Motor neuron (in vitro differentiated cells): Measurements from ENCODE around the gene ZMAT5. TPM values are rescaled to one million over a fixed set of nuclear protein-coding genes. Genes with fewer than 3 reads are reported as not detected.

Experiments used
- ATAC-seq, 8 experiments: fragments of 200-7000 bp; cut with Tn5 transposase; replicated peaks in 6 of 8; 2 replicates each; pipeline ENCODE4 v1.8.0; 2021; ENCODE audit warnings: mild to moderate bottlenecking in 8 of 8, moderate library complexity in 8 of 8
- H3K27ac ChIP-seq, 2 donors: fragments of 250-450 bp; sonication (Bioruptor Pico); 2 replicates each; pipeline ENCODE4 v1.9.0; 2021; ENCODE audit warnings: antibody characterized with exemption in 2 of 2, mild to moderate bottlenecking in 2 of 2, moderate library complexity in 1 of 2
- H3K4me1 ChIP-seq, 2 donors: fragments of 250-450 bp; sonication (Bioruptor Pico); replicated peaks in 1 of 2; 2 replicates each; pipeline ENCODE4 v1.6.1; 2021; ENCODE audit warnings: antibody characterized with exemption in 2 of 2, mild to moderate bottlenecking in 2 of 2, moderate library complexity in 1 of 2
- H3K4me3 ChIP-seq, 5 donors: fragments of 250-450 bp; sonication (Bioruptor Pico); 2 replicates each; pipeline ENCODE4 v1.9.0; 2021; ENCODE audit warnings: antibody characterized with exemption in 5 of 5, mild to moderate bottlenecking in 5 of 5, moderate library complexity in 4 of 5
- WGBS, 10 experiments: fragments of 450-650 bp; shearing (Covaris generic); methylation state at CpG; one replicate each; pipeline ENCODE4 v1.0.0; 2022; 5-methylcytosine and 5-hydroxymethylcytosine counted together
- in situ Hi-C, 9 experiments: fragments of 400-800 bp; cut with MboI; loops; one replicate each; pipeline ENCODE4 v1.15.0; 2021; ENCODE audit warnings: low sequenced_read_pairs in 9 of 9, low pct_unique_long_range_greater_than_20kb in 2 of 9; ENCODE audit not compliant: unreplicated experiment in 9 of 9
- total RNA-seq, 8 experiments: library from RNA; unstranded; fragments of 300-600 nt; gene quantifications; 2 replicates each; pipeline versions ENCODE4 v1.2.3 to v1.2.4, GENCODE V29; 2022

ZMAT5 gene
- total RNA-seq, 8 experiments from 2014 or later = 16.7 to 36.2 (median 26.5) TPM

GRCh38 chr22:29704528-29705285 is 62.1 kb downstream of the ZMAT5 start:
- WGBS, 10 experiments = 19 to 80% (median 33%) methylated on average over 1 to 8 of the region's 14 CpGs; no CpG with 5 or more reads in 7 of the 10 experiments
- Histone ChIP-seq H3K27ac (peak overlapping the region; percentile 47 to 81), H3K4me1 (peaks cover 68 to 72% of the 10 kb centered on the region in 2 donors), H3K4me3 (no peak overlapping the region)
- in situ Hi-C loops = no loop called here
- ATAC-seq = peak in 7 of 8 experiments; percentile 12 to 63 (median 31)

- in situ Hi-C loops = no loop called here
- peak in 2 of 8 experiments; percentile 19 to 45 for ATAC-seq
- peaks cover 69 to 76% of the 10 kb centered on the region in 2 donors for H3K4me1 ChIP-seq
- H3K4me3 ChIP-seq = no peak overlapping the region
- H3K27ac ChIP-seq = peak overlapping the region in 1 of 2 donors; percentile 26
- WGBS, 10 experiments = 17 to 100% (median 46%) methylated on average over 1 to 2 of the region's 7 CpGs; no CpG with 5 or more reads in 7 of the 10 experiments
Measured at GRCh38 chr22:29703569-29704195, 63.1 kb downstream of the ZMAT5 start.

DNA sequence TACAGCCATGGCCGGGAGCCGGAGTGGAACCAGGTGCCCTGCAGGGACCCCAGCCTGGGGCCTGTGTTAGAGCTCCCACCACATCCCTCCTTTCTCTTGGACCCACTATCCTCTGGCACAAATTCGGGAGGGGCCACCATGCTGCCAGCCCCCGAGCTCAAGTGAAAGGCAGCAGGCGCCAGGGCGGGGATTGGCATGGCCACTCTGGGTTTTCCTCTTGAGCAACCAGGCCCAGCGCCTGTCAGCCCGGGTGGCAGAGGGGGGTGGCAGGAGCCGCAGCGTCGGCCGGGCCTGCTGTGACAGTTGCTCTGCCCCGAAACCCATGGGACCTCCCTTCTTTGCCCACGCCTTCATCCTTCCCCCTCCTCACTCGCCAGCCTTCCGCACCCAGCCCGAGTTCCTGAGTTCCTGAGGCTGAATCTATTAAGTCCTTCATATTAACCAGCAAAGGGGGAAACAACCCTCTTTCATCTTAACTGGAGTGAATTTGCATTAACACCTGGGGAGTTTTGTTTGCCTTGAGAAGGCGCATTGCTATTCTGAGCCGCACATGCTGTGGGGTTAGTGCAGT is 63.8 kb downstream of the ZMAT5 start:
- Histone ChIP-seq H3K4me3 (no peak overlapping the region), H3K27ac (no peak overlapping the region), H3K4me1 (peaks cover 76 to 82% of the 10 kb centered on the region in 2 donors)
- in situ Hi-C loops = no loop called here
- ATAC-seq = no peak
- 0 to 90% (median 47%) methylated on average over 1 to 7 of the region's 19 CpGs; no CpG with 5 or more reads in 2 of the 10 experiments for WGBS, 10 experiments

- in situ Hi-C loops = no loop called here
- H3K27ac ChIP-seq = no peak overlapping the region
- no peak overlapping the region for H3K4me3 ChIP-seq
- peak in 3 of 8 experiments; percentile 21 to 33 (median 22) for ATAC-seq
- 23 to 60% (median 35%) methylated on average over 1 to 7 of the region's 14 CpGs; no CpG with 5 or more reads in 2 of the 10 experiments for WGBS, 10 experiments
- H3K4me1 ChIP-seq = peaks cover 75 to 81% of the 10 kb centered on the region in 2 donors
Measured at GRCh38 chr22:29702000-29702930, 64.5 kb downstream of the ZMAT5 start.

DNA sequence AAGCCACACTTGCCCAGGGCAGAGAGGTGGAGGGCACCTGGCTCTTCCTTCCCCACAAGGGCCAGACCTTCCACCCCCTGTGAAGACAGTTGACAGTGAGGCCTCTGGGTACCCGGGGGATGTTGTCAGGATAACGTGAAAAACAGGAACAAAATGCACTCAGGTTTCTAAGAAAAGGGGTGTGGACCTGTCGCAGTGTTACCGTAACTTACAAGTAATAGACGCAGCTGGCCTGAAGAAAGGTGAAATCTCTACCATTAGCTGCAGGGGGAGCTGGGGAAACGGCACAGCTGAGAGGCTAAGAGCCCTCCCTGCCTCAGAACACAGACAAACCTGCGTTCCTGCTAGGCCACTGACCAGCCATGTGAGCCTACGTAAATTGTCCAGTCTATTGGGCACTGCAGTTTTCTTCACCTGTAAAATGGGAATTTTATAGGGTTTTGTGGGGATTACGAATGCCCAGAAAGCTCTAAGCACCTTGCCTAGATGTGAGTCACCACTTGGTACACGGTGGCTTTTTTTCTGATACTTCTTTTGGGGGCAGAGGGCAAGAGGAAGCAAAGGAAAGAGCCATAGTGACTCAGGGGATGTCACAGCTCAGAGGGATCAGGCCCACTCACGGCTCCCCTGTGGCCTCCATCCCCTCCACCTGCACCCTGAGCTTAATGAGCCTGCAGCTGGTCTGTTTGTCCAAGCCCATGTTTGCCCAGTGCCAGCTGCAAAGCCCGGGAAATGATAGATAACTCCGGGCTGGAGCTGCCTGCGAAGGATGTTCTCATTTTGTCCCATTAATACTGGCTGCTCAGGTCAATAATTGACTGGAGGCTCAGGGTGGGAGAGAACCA is 65.4 kb downstream of the ZMAT5 start:
- peak in 6 of 8 experiments; percentile 20 to 50 (median 26) for ATAC-seq

DNA sequence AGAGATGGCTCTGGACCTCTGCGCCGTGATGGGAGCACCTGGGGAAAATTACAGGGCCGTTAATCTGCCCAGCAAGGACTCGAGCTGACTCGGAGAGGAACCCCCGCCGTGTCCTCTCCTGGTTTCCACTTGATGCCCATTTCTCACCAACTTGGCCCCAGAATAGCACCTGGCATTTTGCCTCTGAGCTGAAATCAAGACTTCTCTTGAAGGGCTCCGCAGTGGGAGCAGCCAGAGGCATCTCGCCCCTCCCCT is 66.0 kb downstream of the ZMAT5 start:
- 20 to 87% (median 63%) methylated on average over 1 to 7 of the region's 9 CpGs; no CpG with 5 or more reads in 7 of the 10 experiments for WGBS, 10 experiments
- no peak overlapping the region for H3K4me3 ChIP-seq
- H3K4me1 ChIP-seq = peaks cover 60 to 69% of the 10 kb centered on the region in 2 donors
- in situ Hi-C loops = no loop called here
- no peak for ATAC-seq
- no peak overlapping the region for H3K27ac ChIP-seq

More for the DNA sequence above, 65.4 kb downstream of the ZMAT5 start:
- in situ Hi-C loops = no loop called here
- Histone ChIP-seq H3K4me1 (peaks cover 66 to 74% of the 10 kb centered on the region in 2 donors), H3K27ac (no peak overlapping the region), H3K4me3 (no peak overlapping the region)
- 0 to 58% (median 39%) methylated on average over 1 to 9 of the region's 14 CpGs; no CpG with 5 or more reads in 2 of the 10 experiments for WGBS, 10 experiments

DNA sequence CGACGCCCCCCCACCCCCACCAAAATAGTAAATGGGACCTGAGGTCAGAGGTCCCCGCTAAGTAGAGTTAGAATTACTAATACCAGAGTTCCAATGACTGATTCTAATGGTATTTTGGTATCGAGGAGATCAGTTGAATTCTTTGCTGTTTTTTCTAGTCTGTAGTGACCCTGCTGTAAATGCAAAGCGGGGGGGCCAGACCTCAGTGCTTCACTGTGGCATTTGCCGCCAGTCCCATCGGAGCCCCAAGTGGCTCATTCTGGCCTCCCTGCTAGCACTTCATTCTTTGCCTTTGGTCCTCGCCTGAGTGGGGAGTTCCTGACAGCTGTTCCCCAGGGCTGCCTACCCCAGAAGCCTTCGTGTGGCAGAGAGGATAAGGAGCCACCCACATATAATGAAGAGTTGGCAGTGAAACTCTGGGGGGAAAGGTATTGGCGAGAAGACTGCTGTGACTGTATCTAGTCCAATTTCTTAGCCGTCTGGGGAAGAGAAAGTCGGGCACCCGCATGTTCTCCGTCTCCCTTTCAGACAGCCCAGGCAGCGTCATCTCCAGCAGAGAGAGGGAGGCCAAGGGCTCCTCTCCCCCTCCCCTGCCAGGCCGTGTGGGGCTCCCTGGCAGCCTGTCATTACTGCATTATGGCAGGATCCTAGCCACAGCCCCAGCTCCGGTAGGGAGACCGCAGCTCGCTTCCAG is 66.5 kb downstream of the ZMAT5 start:
- ATAC-seq = peak in 4 of 8 experiments; percentile 3 to 39 (median 12)
- in situ Hi-C loops = no loop called here
- H3K4me1 ChIP-seq = peaks cover 56 to 64% of the 10 kb centered on the region in 2 donors

DNA sequence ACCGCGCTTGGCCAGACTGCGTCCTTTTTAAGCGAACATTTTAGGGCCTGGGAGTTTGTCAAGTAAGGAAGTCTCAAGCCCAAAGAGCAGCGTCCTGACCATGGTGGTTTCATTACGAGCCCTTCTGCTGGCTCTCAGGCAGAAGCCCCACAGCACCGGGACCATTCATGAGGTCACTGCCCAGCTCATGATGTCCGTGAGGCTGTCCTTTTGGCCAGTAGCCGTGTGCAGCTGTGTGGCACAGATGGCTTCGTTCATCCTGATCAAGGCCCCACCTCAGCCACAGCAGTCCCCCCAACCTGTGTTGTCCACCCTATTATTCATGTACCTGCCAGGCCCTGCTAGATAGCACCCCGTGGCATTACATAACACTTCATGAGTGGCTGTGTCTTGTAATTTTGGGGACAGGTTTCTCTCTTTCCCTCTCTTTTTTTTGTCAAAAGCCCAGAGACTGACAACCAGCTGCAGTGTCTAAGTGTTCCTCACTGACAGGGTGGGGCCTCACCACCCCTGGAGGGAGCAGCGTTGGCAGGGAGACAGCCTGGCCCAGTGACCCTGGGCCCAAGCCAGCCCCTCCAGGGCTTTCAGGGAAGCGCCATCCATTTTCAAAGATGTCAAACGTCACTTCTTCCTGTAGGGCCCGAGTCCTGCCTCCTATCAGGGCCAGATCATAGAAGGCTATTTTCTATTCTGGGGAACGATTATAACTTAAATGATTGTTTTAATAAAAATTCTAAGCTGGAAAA is 68.8 kb downstream of the ZMAT5 start:
- Histone ChIP-seq H3K4me1 (peaks cover 35 to 44% of the 10 kb centered on the region in 2 donors), H3K27ac (no peak overlapping the region), H3K4me3 (no peak overlapping the region)
- peak in 6 of 8 experiments; percentile 9 to 54 (median 26) for ATAC-seq
- in situ Hi-C loops = loop anchor here in 4 of 9 experiments (25.0 kb wide), 2 partner anchors 314 to 389 kb away; partner anchors contain the start of gene HORMAD2 (in 3 of the 4)
- 60 to 100% (median 78%) methylated on average over 1 to 5 of the region's 16 CpGs; no CpG with 5 or more reads in 3 of the 10 experiments for WGBS, 10 experiments

More for the DNA sequence above, 66.5 kb downstream of the ZMAT5 start:
- Histone ChIP-seq H3K4me3 (no peak overlapping the region), H3K27ac (no peak overlapping the region)
- WGBS, 10 experiments = 38 to 70% (median 52%) methylated on average over 1 to 9 of the region's 19 CpGs; no CpG with 5 or more reads in 2 of the 10 experiments

DNA sequence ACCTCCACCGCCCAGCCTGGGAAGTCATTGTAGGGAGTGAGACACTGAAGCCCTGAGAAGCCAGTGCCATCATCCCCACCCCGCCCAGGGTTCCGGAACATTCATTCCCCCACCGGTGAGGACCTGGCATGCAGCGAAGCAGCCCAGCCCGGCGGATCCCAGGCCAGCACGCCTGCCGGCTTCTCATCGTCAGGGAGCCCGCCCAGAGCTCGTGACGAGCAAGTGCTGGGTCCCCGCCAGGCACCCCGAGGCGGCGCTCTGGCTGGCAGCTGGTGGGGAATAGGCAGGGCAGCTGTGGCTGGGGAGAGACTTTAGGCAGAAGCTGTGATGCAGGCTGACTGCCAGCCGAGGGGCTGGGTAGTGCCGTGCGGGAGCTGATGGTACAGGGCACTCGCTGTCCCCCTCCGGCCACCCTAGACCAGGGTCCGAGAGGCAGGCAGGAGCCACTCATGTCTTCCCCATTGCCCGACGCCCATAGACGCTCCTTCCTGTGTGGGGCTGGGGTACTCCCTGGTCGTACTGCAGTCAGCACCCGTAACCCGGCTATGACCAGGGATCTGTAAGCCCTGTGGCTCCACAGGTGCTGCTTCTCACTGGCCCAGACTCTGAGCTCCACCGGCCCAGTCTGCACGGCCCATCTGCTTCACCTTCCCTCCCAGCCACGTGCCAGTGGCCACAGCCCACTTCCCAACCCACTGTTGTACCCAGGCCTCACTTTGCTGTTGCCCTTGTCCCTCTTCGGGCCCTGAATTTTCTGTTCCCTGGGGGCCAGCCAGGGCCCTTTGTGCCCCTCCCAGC is 71.5 kb downstream of the ZMAT5 start:
- in situ Hi-C loops = loop anchor here in 4 of 9 experiments (25.0 kb wide), 2 partner anchors 317 to 392 kb away; partner anchors contain the start of gene HORMAD2 (in 3 of the 4)
- WGBS, 10 experiments = 80 to 100% (median 100%) methylated on average over 2 to 7 of the region's 33 CpGs; no CpG with 5 or more reads in 7 of the 10 experiments
- no peak overlapping the region for H3K4me3 ChIP-seq

DNA sequence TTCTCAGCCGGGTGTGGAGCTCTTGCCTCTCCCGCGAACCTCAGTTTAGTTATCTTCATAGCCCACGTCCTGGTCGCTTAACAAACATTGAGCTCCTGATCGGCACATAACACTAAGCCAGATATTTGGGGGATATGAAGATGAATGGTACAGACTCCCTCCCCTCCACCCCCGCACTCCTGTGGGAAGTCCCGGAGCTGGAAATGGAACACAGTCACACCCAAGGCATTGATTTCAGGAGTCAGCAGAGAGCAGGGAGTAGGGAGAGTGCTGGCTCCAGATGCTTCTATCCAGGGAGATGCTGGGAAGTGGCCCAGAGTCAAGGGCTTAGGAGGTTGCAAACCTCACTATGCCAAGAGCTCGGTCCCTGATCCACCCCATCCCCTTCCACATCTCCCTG is 73.1 kb downstream of the ZMAT5 start:
- ATAC-seq = peak in 3 of 8 experiments; percentile 42 to 89 (median 67)

More for the DNA sequence above, 71.5 kb downstream of the ZMAT5 start:
- peak in 1 of 8 experiments; percentile 89 for ATAC-seq
- no peak overlapping the region for H3K27ac ChIP-seq
- peaks cover 12 to 18% of the 10 kb centered on the region in 2 donors for H3K4me1 ChIP-seq

More for the DNA sequence above, 73.1 kb downstream of the ZMAT5 start:
- Histone ChIP-seq H3K4me1 (peaks cover 17 to 23% of the 10 kb centered on the region in 2 donors), H3K4me3 (no peak overlapping the region), H3K27ac (no peak overlapping the region)
- WGBS, 10 experiments = 0 to 100% (median 83%) methylated on average over 1 to 8 of the region's 9 CpGs; no CpG with 5 or more reads in 4 of the 10 experiments
- in situ Hi-C loops = loop anchor here in 4 of 9 experiments (25.0 kb wide), 2 partner anchors 319 to 394 kb away; partner anchors contain the start of gene HORMAD2 (in 3 of the 4)
